HepG2 (cell line): Measurements from ENCODE around the gene MLST8. TPM values are rescaled to one million over a fixed set of nuclear protein-coding genes. Genes with fewer than 3 reads are reported as not detected.

Source experiments
- BATF2 ChIP-seq: sonication (generic); formaldehyde crosslinking; IDR thresholded peaks from 2 replicates; pipeline ENCODE4 v1.8.0; 2022; ENCODE audit warnings: mild to moderate bottlenecking, missing genetic modification reagents, moderate library complexity
- BCL3 ChIP-seq: sonication (generic); formaldehyde crosslinking; IDR thresholded peaks from 2 replicates; pipeline ENCODE4 v1.5.1; 2020; ENCODE audit warnings: mild to moderate bottlenecking, missing genetic modification reagents, moderate library complexity
- DBP ChIP-seq: sonication (generic); formaldehyde crosslinking; IDR thresholded peaks from 2 replicates; pipeline ENCODE4 v1.4.0; 2020; ENCODE audit warnings: missing genetic modification reagents; ENCODE audit errors: not compliant biosample characterization
- HDAC1 ChIP-seq: sonication (generic); formaldehyde crosslinking; IDR thresholded peaks from 2 replicates; pipeline ENCODE4 v1.5.1; 2020; ENCODE audit warnings: mild to moderate bottlenecking, missing genetic modification reagents
- HNRNPUL1 ChIP-seq: fragments of 200-400 bp; formaldehyde crosslinking; IDR thresholded peaks from 2 replicates; pipeline ENCODE4 v1.6.1; 2017; ENCODE audit warnings: low read depth, mild to moderate bottlenecking, low read length, moderate library complexity
- MEIS2 ChIP-seq: sonication (generic); formaldehyde crosslinking; IDR thresholded peaks from 2 replicates; pipeline ENCODE4 v1.9.0; 2021; ENCODE audit warnings: mild to moderate bottlenecking, missing genetic modification reagents
- PCBP1 ChIP-seq: fragments of 200-400 bp; formaldehyde crosslinking; IDR thresholded peaks from 2 replicates; pipeline ENCODE4 v1.6.1; 2017; ENCODE audit warnings: mild to moderate bottlenecking, low read depth, low read length, borderline replicate concordance
- PHF21A ChIP-seq: sonication (generic); formaldehyde crosslinking; IDR thresholded peaks from 2 replicates; pipeline ENCODE4 v1.5.0; 2020; ENCODE audit warnings: mild to moderate bottlenecking, missing genetic modification reagents
- RARA ChIP-seq: IDR thresholded peaks from 2 replicates; pipeline ENCODE4 v1.6.1; 2016; ENCODE audit warnings: missing genetic modification reagents, missing compliant biosample characterization
- RFX1 ChIP-seq: fragments of 450-650 bp; IDR thresholded peaks from 2 replicates; pipeline ENCODE4 v1.6.1; 2017
- ZBTB33 ChIP-seq: sonication (generic); formaldehyde crosslinking; IDR thresholded peaks from 2 replicates; pipeline ENCODE4 v1.4.0; 2020; ENCODE audit warnings: missing genetic modification reagents
- ZBTB7A ChIP-seq: sonication (generic); formaldehyde crosslinking; IDR thresholded peaks from 2 replicates; pipeline ENCODE4 v1.8.0; 2022; ENCODE audit warnings: mild to moderate bottlenecking, missing genetic modification reagents
- ZNF451 ChIP-seq: sonication (generic); formaldehyde crosslinking; IDR thresholded peaks from 2 replicates; pipeline ENCODE4 v1.5.0; 2020; ENCODE audit warnings: mild to moderate bottlenecking, missing genetic modification reagents
- ZNF513 ChIP-seq: sonication (generic); formaldehyde crosslinking; conservative IDR thresholded peaks from 2 replicates; pipeline ENCODE4 v1.5.0; 2020; ENCODE audit warnings: missing genetic modification reagents
- ZNF646 ChIP-seq: sonication (generic); formaldehyde crosslinking; IDR thresholded peaks from 2 replicates; pipeline ENCODE4 v1.9.0; 2021; ENCODE audit warnings: mild to moderate bottlenecking, missing genetic modification reagents
- ZSCAN25 ChIP-seq: sonication (generic); formaldehyde crosslinking; IDR thresholded peaks from 2 replicates; pipeline ENCODE4 v1.8.0; 2022; ENCODE audit warnings: mild to moderate bottlenecking, missing genetic modification reagents
- polyA plus RNA-seq, 8 experiments: library from polyadenylated mRNA; depleted of rRNA in 3 of 8; stranded (reverse) in 7 of 8; unstranded in 1 of 8; fragments of >200 nt; fragmentation: Illumina TruSeq in 4 of 8; extraction: Trizol in 4 of 8; gene quantifications; 2 replicates each; pipeline versions ENCODE4 v1.2.1 to v1.2.3, GENCODE V29; 2011 to 2016; ENCODE audit warnings: low read depth in 4 of 8, missing spikeins in 1 of 8, mixed read lengths in 1 of 8; ENCODE audit not compliant: insufficient read depth in 1 of 8
- total RNA-seq, 5 experiments: library from RNA; depleted of rRNA; stranded (reverse); fragments of >200 nt; fragmentation: Illumina TruSeq; extraction: Trizol; gene quantifications; 2 replicates each; pipeline ENCODE4 v1.2.3, GENCODE V29; 2016; ENCODE audit warnings: low read depth in 1 of 5

MLST8 gene
- total and polyA plus RNA-seq, 2 of the 13 experiments (the other 11 are each of a cell fraction or from before 2014, with no cell fraction given), result 30.8 to 72.7 TPM

- TF ChIP-seq DBP (CRISPR knock-in tag), result no peak
- TF ChIP-seq RARA (CRISPR knock-in tag), result no peak
- TF ChIP-seq HNRNPUL1, result no peak
- TF ChIP-seq ZSCAN25, result no peak
- peak; percentile 27; the same call in 1 of the 2 replicates for TF ChIP-seq PCBP1
- no peak for TF ChIP-seq BCL3 (CRISPR knock-in tag)
- peak; percentile 27; the same call in 1 of the 2 replicates for TF ChIP-seq HDAC1 (CRISPR knock-in tag)
- TF ChIP-seq PHF21A (CRISPR knock-in tag), result no peak
- TF ChIP-seq ZNF513, result no peak
- no peak for TF ChIP-seq ZNF646 (CRISPR knock-in tag)
- peak; percentile 41; the same call in 1 of the 2 replicates for TF ChIP-seq ZBTB33
- no peak for TF ChIP-seq RFX1
- no peak for TF ChIP-seq BATF2
- 0 out of 2 replicates have a peak, but pooled peaks have one; percentile 37 for TF ChIP-seq ZNF451 (CRISPR knock-in tag)
- no peak for TF ChIP-seq MEIS2 (CRISPR knock-in tag)
- TF ChIP-seq ZBTB7A (CRISPR knock-in tag), result no peak
Observed at GRCh38 chr16:2194852-2195321, 10.4 kb upstream of the MLST8 start (continued).
